IMR-90 (cell line): ENCODE measurements around the gene NXPH2. TPM values are rescaled to one million over a fixed set of nuclear protein-coding genes. Genes with fewer than 3 reads are reported as not detected.

Source experiments
- ATAC-seq: fragments of 200-7000 bp; cut with Tn5 transposase; 2 replicates; pipeline ENCODE4 v1.9.1; 2020; ENCODE audit warnings: low read depth, mild to moderate bottlenecking, moderate library complexity
- BruUV-seq: library from RNA; stranded (reverse); fragments of 400-500 nt; replicated peaks from 2 replicates; lab custom pipeline; 2021; lab: Mats Ljungman, UMichigan
- CTCF ChIA-PET: fragments of 300-600 bp; formaldehyde crosslinking; extraction: SDS; loops from one replicate; lab custom pipeline; 2021; ENCODE audit warnings: antibody characterized with exemption; lab: Yijun Ruan, JAX
- POLR2A ChIA-PET: fragments of 300-600 bp; sonication (Branson Sonifier 250); formaldehyde crosslinking; loops from one replicate; lab custom pipeline; 2022; ENCODE audit warnings: antibody characterized with exemption; ENCODE audit not compliant: unreplicated experiment; lab: Charles Lee
- DNase-seq: peaks from one replicate; pipeline ENCODE4 v3.0.0; 2013
- H2AFZ ChIP-seq: replicated peaks from 2 replicates; pipeline ENCODE3; 2013; ENCODE audit warnings: low read length, mild to moderate bottlenecking; ENCODE audit not compliant: poor library complexity
- H2AK5ac ChIP-seq: 2 replicates; pipeline ENCODE4 v1.6.1; 2013; ENCODE audit warnings: low read depth, low read length, inconsistent platforms
- H2AK9ac ChIP-seq: replicated peaks from 2 replicates; pipeline ENCODE3; 2013; ENCODE audit warnings: mild to moderate bottlenecking, low read depth, low read length, moderate library complexity; ENCODE audit not compliant: poor library complexity
- H2BK120ac ChIP-seq: 2 replicates; pipeline ENCODE4 v1.6.1; 2013; ENCODE audit warnings: low read depth, low read length, inconsistent platforms
- H2BK15ac ChIP-seq: 3 replicates; pipeline ENCODE4 v1.6.1; 2013; ENCODE audit warnings: low read depth, low read length, inconsistent platforms
- H2BK20ac ChIP-seq: 2 replicates; pipeline ENCODE4 v1.6.1; 2013; ENCODE audit warnings: low read depth, mild to moderate bottlenecking, inconsistent platforms, low read length, moderate library complexity
- H2BK5ac ChIP-seq: 2 replicates; pipeline ENCODE4 v1.6.1; 2013; ENCODE audit warnings: mild to moderate bottlenecking, low read depth, low read length, inconsistent platforms; ENCODE audit not compliant: poor library complexity, severe bottlenecking
- H3K14ac ChIP-seq: replicated peaks from 2 replicates; pipeline ENCODE4 v1.6.1; 2013; ENCODE audit warnings: low read depth, low read length, inconsistent platforms
- H3K18ac ChIP-seq: 2 replicates; pipeline ENCODE4 v1.6.1; 2013; ENCODE audit warnings: low read depth, low read length, control low read depth
- H3K23ac ChIP-seq: 2 replicates; pipeline ENCODE4 v1.6.1; 2013; ENCODE audit warnings: low read depth, low read length, inconsistent platforms
- H3K27ac ChIP-seq: 2 replicates; pipeline ENCODE4 v1.5.1; 2013; ENCODE audit warnings: mild to moderate bottlenecking, control low read depth, low read length; ENCODE audit not compliant: insufficient read depth
- H3K27me3 ChIP-seq: 2 replicates; pipeline ENCODE4 v1.6.1; 2013; ENCODE audit warnings: low read length; ENCODE audit not compliant: control insufficient read depth, insufficient read depth
- H3K36me3 ChIP-seq: 2 replicates; pipeline ENCODE4 v1.6.1; 2013; ENCODE audit warnings: low read length, mixed read lengths; ENCODE audit not compliant: control insufficient read depth, insufficient read depth
- H3K4ac ChIP-seq: 2 replicates; pipeline ENCODE4 v1.6.1; 2013; ENCODE audit warnings: low read depth, low read length, inconsistent platforms
- H3K4me1 ChIP-seq: 2 replicates; pipeline ENCODE4 v1.6.1; 2013; ENCODE audit warnings: low read length, mixed read lengths; ENCODE audit not compliant: control insufficient read depth, insufficient read depth
- H3K4me2 ChIP-seq: 2 replicates; pipeline ENCODE4 v1.6.1; 2013; ENCODE audit warnings: low read depth, mild to moderate bottlenecking, control low read depth, low read length, moderate library complexity
- H3K4me3 ChIP-seq: 2 replicates; pipeline ENCODE4 v1.5.1; 2013; ENCODE audit warnings: low read depth, mild to moderate bottlenecking, control low read depth, low read length, moderate library complexity; ENCODE audit not compliant: insufficient read depth
- H3K56ac ChIP-seq: 2 replicates; pipeline ENCODE4 v1.6.1; 2013; ENCODE audit warnings: low read length, inconsistent platforms; ENCODE audit not compliant: insufficient read depth; ENCODE audit errors: extremely low read depth
- H3K79me1 ChIP-seq, 2 experiments: 2 replicates each; pipeline ENCODE4 v1.6.1; 2013; ENCODE audit warnings: low read length in 2 of 2, inconsistent platforms in 1 of 2, low read depth in 1 of 2
- H3K9ac ChIP-seq: 2 replicates; pipeline ENCODE4 v1.6.1; 2013; ENCODE audit warnings: low read depth, low read length, control low read depth
- H3K9me1 ChIP-seq: 2 replicates; pipeline ENCODE4 v1.6.1; 2013; ENCODE audit warnings: low read length, inconsistent platforms; ENCODE audit not compliant: insufficient read depth
- H3K9me3 ChIP-seq: 2 replicates; pipeline ENCODE4 v1.6.1; 2013; ENCODE audit warnings: low read length; ENCODE audit not compliant: control insufficient read depth, insufficient read depth
- H4K20me1 ChIP-seq: 2 replicates; pipeline ENCODE4 v1.6.1; 2013; ENCODE audit warnings: low read length, inconsistent platforms; ENCODE audit not compliant: insufficient read depth
- H4K5ac ChIP-seq: 2 replicates; pipeline ENCODE4 v1.6.1; 2013; ENCODE audit warnings: mild to moderate bottlenecking, low read depth, low read length, control low read depth
- H4K8ac ChIP-seq, 2 experiments: 2 replicates each; pipeline ENCODE4 v1.6.1; 2013; ENCODE audit warnings: low read depth in 2 of 2, low read length in 2 of 2, control low read depth in 1 of 2, inconsistent platforms in 1 of 2
- H4K91ac ChIP-seq: 2 replicates; pipeline ENCODE4 v1.6.1; 2013; ENCODE audit warnings: low read depth, low read length, inconsistent platforms; ENCODE audit not compliant: insufficient read depth
- CEBPB ChIP-seq: IDR thresholded peaks from 2 replicates; pipeline ENCODE4 v1.6.1; 2012; ENCODE audit warnings: low read depth, low read length, improper control_type of control experiment
- FOS ChIP-seq: fragments of 150-350 bp; IDR thresholded peaks from 2 replicates; pipeline ENCODE4 v1.6.1; 2016; ENCODE audit warnings: low read depth, low read length
- MAFK ChIP-seq: IDR thresholded peaks from 2 replicates; pipeline ENCODE4 v1.6.1; 2012; ENCODE audit warnings: low read depth, low read length, improper control_type of control experiment
- NFE2L2 ChIP-seq: fragments of 150-350 bp; IDR thresholded peaks from 2 replicates; pipeline ENCODE4 v1.6.1; 2016; ENCODE audit warnings: low read depth, mild to moderate bottlenecking, low read length
- RAD21 ChIP-seq: IDR thresholded peaks from 2 replicates; pipeline ENCODE4 v1.6.1; 2012; ENCODE audit warnings: low read length, improper control_type of control experiment
- RCOR1 ChIP-seq: IDR thresholded peaks from 2 replicates; pipeline ENCODE4 v1.6.1; 2012; ENCODE audit warnings: mild to moderate bottlenecking, low read length, improper control_type of control experiment; ENCODE audit not compliant: insufficient replicate concordance
- SMC3 ChIP-seq: fragments of 150-350 bp; IDR thresholded peaks from 2 replicates; pipeline ENCODE4 v1.6.1; 2016; ENCODE audit warnings: low read depth, mild to moderate bottlenecking, antibody characterized with exemption, low read length, moderate library complexity
- dilution Hi-C: fragments of 300-500 bp; cut with HindIII; formaldehyde crosslinking; loops from one replicate; pipeline ENCODE4 v1.14.3; 2018; ENCODE audit warnings: low sequenced_read_pairs; ENCODE audit not compliant: unreplicated experiment
- in situ Hi-C: fragments of 300-500 bp; cut with MboI; formaldehyde crosslinking; loops from 3 replicates; pipeline ENCODE4 v1.14.3; 2019; ENCODE audit warnings: low sequenced_read_pairs, inconsistent platforms, mixed read lengths
- intact Hi-C: fragments of 100-400 bp; cut with micrococcal nuclease; formaldehyde crosslinking; loops from 2 replicates; pipeline ENCODE4 v1.10.0; 2022
- polyA plus RNA-seq, 3 experiments: library from polyadenylated mRNA; depleted of rRNA; stranded (reverse); fragments of >200 nt; gene quantifications; 2 replicates each; pipeline ENCODE4 v1.2.3, GENCODE V29; 2012; ENCODE audit warnings: low replicate concordance in 1 of 3
- total RNA-seq: library from RNA; depleted of rRNA; stranded (reverse); fragments of >200 nt; gene quantifications from 2 replicates; pipeline ENCODE4 v1.2.3, GENCODE V29; 2012

NXPH2 gene
- total and polyA plus RNA-seq, 2 of the 4 experiments (the other 2 are of a cell fraction): not detected

DNA sequence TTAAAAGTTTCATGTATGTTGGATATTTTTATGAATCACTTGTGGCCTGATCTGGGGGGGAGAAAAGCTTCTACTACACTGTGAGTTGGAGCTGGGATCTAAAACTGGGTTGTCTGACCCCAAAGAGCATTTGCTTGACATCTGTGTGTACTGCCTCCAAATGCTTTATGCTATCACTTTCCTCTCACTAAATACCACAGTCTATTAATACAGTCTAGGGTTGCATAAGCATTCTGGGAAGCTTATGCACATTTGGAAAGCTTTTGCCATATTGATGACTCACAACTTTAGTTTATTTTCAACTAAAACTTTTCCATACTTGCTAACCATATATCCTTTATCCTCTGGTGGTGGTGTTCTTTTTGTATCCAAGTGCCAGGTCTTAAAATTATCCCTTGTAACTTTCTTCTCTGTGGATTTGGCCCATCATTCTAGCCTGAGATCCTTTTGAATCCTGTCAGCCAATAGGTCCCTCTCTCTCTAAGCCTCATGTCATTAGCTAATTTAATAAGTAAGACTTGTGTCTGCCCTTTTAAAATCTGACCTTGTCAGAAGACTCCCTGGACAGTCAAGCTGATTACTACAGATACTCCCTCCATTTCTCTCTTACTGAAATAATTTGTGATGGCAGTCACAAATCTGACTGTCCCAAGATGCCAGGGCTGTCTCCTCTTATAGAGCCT lies 72.7 kb downstream of the NXPH2 start:
- Histone ChIP-seq H3K9me3 (no peaks in the 10 kb centered on the region), H2BK20ac (no peak overlapping the region), H3K27me3 (no peaks in the 10 kb centered on the region; the same call in 1 of the 2 replicates), H3K18ac (no peak overlapping the region), H2BK5ac (no peak overlapping the region), H2AK5ac (no peak overlapping the region), H3K4me3 (no peak overlapping the region), H3K4me1 (peaks cover 8% of the 10 kb centered on the region; the same call in 1 of the 2 replicates), H3K9me1 (peaks cover 3% of the 10 kb centered on the region; the same call in 1 of the 2 replicates), H3K4me2 (peak overlapping the region; percentile 40), H2AFZ (no peak overlapping the region), H3K27ac (peak overlapping the region; percentile 40; the same call in 1 of the 2 replicates), H4K8ac (no peak overlapping the region), H4K91ac (no peak overlapping the region), H3K4ac (no peak overlapping the region), H3K23ac (no peak overlapping the region), H3K56ac (no peak overlapping the region), H2BK15ac (no peak overlapping the region), H3K14ac (no peak overlapping the region), H4K5ac (no peak overlapping the region), H3K9ac (no peak overlapping the region), H3K79me1 (no peaks in the 10 kb centered on the region), H3K36me3 (no peaks in the 10 kb centered on the region), H2BK120ac (no peak overlapping the region), H2AK9ac (no peak overlapping the region), H4K20me1 (no peaks in the 10 kb centered on the region)
- intact Hi-C loops: loop anchor here (10.0 kb wide), 1 partner anchor 793 kb away; no protein-coding TSS in a partner anchor
- ChIA-PET CTCF (interaction anchor here (0.6 kb wide), 1 partner anchor 652 kb away, joined by 3 read pairs; no protein-coding TSS in a partner anchor), POLR2A (no interaction called here)
- ATAC-seq (peak; percentile 90), DNase-seq (peak; percentile 90)
- BruUV-seq: no TSS peak
- dilution Hi-C loops: no loop called here
- in situ Hi-C loops: no loop called here
- TF ChIP-seq NFE2L2 (no peak), RAD21 (no peak), FOS (peak; percentile 70; the same call in 1 of the 2 replicates), RCOR1 (no peak), CEBPB (peak; percentile 88), MAFK (no peak), SMC3 (no peak)
